ENCODE data around the gene CWC27.

GRCh38 chr5:64769855-64770254, 1.1 kb downstream of the CWC27 start:
- TF ChIP-seq CTCF (IDR thresholded peaks at IDR 0.05; ENCODE audit: low read length) (no peak), EZH2 (IDR thresholded peaks at IDR 0.05; ENCODE audit: borderline replicate concordance, low read length) (no peak)
